Measurements from ENCODE around the gene CHP1.
"Not testable (repeated sequence)": the region's sequence is repeated elsewhere in the genome, so short reads cannot be mapped to it uniquely, and the experiment has no call there.

CHP1 gene

GRCh38 chr15:41301587-41301986, 70.5 kb downstream of the CHP1 start:
- no peak for DNase-seq

DNA sequence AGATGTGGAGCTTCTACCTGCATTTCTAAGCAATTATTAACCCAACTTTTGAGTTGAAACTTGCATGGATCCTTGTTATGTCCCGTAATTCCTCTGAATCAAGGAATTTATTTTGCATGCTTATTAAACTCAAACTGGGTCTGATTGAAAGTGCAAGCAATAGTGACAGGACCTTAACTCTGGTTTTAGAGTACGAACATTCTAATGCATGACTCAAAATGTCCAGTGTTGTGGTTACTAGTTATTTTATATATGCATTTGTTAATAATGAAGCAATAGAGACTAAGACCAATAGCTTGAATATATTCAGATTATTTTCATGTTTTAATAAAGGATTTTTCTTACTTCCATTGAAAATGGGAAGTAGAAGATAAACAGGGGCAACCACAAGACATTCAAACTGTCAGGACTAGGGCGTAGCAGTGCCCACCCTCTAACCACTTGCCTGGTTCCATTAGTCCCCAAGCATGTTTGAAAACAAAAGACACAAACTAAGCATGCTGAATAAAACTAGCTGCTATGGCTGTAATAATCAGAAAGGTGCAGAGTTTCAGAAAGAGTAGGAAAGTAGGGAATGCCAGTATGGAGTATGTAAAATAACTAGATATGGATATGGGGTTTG, 73.2 kb downstream of the CHP1 start:
- no peak for DNase-seq

DNA sequence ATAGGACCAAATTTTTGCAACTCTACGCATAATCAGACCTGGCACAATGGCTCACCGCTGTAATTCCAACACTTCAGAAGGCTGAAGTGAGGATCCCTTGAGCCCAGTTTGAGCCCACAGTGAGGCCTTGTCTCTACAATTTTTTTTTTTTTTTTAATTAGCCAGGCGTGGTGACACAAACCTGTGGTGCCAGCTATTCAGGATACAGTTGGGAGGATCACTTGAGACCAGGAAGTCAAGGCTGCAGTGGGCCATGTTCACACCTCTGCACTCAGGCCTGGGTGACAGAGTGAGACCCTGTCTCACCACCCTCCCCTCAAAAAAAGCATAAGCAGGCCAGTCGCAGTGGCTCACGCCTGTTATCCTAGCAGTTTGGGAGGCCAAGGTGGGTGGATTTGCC, 76.6 kb downstream of the CHP1 start:
- DNase-seq, result no peak

DNA sequence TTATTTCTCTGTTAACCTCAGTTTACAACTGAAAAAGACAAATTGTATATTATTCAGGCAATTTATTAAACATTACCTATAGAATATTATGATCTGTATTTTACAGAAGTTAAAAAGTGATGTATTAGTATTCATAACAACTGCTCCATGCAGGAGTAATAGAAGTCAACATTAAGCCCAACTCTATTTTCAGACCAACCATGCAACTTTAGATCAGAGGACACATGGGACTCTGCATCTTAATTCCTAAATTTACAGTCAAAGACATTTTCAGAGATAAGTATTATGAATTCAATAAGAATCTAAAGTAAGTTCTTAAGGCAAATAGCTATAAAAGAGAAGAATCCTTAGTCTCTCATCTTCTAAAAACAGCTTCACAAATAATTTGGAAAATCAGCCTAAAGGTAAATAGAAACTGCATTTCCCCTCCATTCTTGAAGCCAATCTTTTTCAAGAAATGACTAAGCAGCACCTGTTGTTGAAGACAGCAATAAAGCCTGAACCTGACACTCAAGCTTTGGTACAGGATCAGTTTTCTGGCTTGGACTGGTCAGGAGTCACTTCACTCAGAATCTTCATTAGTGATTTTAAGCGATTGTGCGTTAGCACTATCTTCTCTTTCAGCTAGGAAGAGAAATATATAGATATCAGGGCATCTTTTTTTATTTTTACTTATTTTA, 78.3 kb downstream of the CHP1 start:
- DNase-seq, result no peak

DNA sequence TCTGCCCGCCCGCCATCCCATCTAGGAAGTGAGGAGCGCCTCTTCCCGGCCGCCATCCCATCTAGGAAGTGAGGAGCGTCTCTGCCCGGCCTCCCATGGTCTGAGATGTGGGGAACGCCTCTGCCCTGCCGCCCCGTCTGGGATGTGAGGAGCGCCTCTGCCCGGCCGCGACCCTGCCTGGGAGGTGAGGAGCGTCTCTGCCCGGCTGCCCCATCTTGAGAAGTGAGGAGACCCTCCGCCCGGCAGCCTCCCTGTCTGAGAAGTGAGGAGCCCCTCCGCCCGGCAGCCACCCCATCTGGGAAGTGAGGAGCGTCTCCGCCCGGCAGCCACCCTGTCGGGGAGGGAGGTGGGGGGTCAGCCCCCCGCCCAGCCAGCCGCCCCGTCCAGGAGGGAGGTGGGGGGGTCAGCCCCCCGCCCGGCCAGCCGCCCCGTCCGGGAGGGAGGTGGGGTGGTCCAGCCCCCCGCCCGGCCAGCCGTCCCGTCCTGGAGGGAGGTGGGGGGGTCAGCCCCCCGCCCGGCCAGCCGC, 89.8 kb downstream of the CHP1 start:
- not testable (repeated sequence) for DNase-seq

GRCh38 chr15:41323611-41324010, 92.5 kb downstream of the CHP1 start:
- DNase-seq, result no peak

GRCh38 chr15:41331281-41331680, 100.2 kb downstream of the CHP1 start:
- DNase-seq, result no peak
